ENCODE results near the gene SRD5A3.

DNA sequence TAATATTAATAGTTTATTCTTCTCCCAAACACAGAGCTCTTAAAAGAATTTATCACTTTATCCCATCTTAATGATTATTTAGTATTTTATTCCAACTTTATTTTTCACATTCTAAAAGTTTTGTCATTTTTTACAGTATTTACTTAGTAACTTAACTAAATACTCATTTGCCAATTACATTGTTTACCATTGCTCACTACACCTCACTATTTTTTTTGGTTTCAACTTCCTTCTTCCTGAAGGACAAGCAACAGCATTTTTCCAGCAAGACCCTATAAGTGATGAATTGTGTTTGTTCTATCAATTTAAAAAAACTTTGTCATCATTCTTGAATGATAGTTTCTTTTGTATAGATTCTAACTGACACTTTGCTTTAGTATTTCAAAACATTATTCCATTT is 19.4 kb upstream of the SRD5A3 start:
- TF ChIP-seq, protein P1, sequence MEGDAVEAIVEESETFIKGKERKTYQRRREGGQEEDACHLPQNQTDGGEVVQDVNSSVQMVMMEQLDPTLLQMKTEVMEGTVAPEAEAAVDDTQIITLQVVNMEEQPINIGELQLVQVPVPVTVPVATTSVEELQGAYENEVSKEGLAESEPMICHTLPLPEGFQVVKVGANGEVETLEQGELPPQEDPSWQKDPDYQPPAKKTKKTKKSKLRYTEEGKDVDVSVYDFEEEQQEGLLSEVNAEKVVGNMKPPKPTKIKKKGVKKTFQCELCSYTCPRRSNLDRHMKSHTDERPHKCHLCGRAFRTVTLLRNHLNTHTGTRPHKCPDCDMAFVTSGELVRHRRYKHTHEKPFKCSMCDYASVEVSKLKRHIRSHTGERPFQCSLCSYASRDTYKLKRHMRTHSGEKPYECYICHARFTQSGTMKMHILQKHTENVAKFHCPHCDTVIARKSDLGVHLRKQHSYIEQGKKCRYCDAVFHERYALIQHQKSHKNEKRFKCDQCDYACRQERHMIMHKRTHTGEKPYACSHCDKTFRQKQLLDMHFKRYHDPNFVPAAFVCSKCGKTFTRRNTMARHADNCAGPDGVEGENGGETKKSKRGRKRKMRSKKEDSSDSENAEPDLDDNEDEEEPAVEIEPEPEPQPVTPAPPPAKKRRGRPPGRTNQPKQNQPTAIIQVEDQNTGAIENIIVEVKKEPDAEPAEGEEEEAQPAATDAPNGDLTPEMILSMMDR (IDR thresholded peaks at IDR 0.05), result no peak
- TF ChIP-seq POLR2AphosphoS5 (IDR thresholded peaks at IDR 0.05) (no peak), POLR2A (IDR thresholded peaks at IDR 0.05) (no peak)
